Inflammatory macrophage (primary cell): ENCODE measurements around the gene NFYC.
A peak's percentile ranks its signal among the peaks of the same experiment; 100 is the strongest.

ENCODE experiments used
- DNase-seq, 2 donors: peaks; one replicate each; pipeline ENCODE4 v3.0.0-alpha.2; 2020 to 2022

NFYC gene

GRCh38 chr1:40798366-40799281, 107.1 kb downstream of the NFYC start:
- DNase-seq = peak; percentile 13 to 17

DNA sequence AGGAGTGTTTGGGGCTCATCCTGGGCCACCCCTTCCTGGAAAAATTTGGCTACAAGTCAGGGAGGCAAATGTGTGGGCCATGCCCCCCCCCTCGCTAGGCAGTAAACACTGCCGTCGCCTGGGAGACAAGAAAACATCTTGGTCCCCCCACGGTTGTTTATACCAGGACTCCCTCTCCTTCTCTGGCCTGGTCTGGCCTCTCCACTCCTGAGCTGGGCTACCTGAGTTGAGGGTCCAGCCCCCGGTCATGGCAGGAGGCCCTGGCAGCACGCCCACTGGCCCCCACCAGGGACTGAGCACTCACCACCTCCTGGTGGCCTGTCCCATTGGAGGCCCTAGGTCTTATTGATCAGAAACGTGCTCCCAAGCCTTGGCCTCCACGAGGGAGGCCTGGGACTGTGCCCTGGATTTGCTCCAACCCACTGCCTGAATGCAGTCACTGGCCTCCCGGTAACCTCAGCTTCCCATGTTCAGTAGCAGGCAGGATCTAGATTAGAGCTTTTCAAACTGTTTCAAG, 107.9 kb downstream of the NFYC start:
- no peak for DNase-seq

DNA sequence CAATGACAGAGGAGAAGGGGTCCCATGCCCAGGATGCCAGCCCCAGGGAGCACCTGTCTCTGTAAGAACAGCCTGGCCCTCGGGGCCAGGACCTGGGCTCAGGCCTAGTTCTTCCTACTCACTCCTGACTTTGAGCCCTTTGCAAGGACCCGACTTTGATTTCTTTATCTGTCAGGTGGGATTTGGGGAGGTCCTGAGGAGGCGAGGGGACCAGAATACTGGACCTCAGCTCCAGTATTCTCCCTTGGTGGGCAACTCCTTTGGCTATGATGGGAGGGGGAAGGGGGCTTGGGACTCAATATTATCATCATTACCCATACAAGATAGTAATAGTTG, 110.2 kb downstream of the NFYC start:
- DNase-seq = no peak

- peak; percentile 68 to 77 for DNase-seq
Observed at GRCh38 chr1:40802078-40802741, 110.7 kb downstream of the NFYC start.

GRCh38 chr1:40802742-40803113, 111.2 kb downstream of the NFYC start:
- no peak for DNase-seq

- DNase-seq = no peak
Observed at GRCh38 chr1:40803447-40803846, 111.9 kb downstream of the NFYC start.

DNA sequence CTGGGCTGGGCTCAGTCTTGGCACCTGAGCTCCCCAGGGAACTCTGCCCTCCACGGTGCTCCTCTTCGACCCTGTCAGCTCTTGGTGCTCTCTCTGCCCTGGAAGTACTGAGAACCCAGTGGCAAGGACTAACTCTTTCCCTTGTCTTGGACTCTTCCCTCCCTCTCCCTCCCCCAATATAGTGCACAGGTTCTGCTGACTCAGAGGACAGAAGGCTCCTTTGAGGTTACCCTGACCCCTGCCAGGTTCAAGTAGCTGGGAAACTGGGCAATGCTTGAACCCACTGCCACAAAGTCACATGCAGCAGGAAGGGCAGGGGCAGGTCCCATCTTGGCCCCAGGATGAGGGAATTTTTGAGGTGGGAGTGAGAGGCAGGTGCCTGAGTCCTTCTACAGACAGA, 112.4 kb downstream of the NFYC start:
- no peak for DNase-seq

GRCh38 chr1:40806240-40806639, 114.7 kb downstream of the NFYC start:
- DNase-seq = no peak

DNA sequence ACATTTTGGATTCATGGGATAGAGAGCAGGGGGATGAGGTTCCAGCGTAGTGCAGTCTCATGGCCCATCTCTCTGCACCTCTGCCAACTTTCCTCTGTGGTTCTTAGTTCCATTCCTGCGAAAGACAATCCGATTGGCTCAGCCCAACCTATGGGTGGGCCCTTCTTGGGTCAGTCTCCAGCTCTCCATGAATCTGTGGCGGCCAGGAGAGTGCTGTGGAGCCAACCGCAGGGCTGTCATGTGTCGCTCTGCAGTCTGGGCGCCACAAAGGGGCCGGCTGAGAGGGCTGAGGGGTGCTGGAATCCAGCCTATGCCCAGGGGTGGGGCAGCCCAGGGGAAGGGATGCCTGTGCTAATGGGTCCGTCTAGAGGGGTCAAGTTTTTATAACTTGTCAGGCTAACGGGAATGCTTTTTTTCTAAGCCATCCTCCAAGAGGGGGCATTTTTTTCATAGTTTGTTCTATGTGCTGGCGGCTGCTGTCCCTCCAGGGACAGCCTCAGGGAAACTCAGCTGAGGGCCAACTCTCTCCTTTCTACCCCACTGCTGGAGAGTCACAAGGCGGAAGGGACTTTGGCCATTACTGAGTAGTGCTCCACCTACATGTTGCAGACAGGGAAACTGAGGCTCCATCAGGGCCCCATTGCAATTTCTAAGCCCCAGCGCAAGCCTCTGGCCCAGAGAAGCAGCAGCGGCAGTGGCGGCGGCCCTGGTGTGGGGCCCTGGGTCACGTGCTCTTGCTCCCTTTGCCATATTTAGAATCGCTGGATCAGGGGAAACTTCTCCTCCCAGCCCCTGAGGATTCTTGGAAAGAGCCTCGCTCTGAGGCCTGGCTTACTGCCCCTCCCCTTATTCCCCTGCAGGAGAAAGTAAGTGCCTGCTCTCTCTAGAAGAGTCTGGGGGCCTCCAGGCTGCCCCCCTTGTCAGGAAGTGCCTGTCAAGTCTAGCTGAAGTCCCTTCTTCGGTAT, 115.5 kb downstream of the NFYC start:
- DNase-seq = no peak

- DNase-seq = no peak
Observed at GRCh38 chr1:40808002-40808401, 116.5 kb downstream of the NFYC start.

GRCh38 chr1:40808444-40808843, 116.9 kb downstream of the NFYC start:
- DNase-seq = no peak

GRCh38 chr1:40808909-40809308, 117.4 kb downstream of the NFYC start:
- DNase-seq = peak; percentile 26 to 30

- DNase-seq = no peak
Observed at GRCh38 chr1:40810927-40811326, 119.4 kb downstream of the NFYC start.

GRCh38 chr1:40815420-40815819, 123.9 kb downstream of the NFYC start:
- no peak for DNase-seq

GRCh38 chr1:40817791-40818263, 126.3 kb downstream of the NFYC start:
- DNase-seq = no peak

DNA sequence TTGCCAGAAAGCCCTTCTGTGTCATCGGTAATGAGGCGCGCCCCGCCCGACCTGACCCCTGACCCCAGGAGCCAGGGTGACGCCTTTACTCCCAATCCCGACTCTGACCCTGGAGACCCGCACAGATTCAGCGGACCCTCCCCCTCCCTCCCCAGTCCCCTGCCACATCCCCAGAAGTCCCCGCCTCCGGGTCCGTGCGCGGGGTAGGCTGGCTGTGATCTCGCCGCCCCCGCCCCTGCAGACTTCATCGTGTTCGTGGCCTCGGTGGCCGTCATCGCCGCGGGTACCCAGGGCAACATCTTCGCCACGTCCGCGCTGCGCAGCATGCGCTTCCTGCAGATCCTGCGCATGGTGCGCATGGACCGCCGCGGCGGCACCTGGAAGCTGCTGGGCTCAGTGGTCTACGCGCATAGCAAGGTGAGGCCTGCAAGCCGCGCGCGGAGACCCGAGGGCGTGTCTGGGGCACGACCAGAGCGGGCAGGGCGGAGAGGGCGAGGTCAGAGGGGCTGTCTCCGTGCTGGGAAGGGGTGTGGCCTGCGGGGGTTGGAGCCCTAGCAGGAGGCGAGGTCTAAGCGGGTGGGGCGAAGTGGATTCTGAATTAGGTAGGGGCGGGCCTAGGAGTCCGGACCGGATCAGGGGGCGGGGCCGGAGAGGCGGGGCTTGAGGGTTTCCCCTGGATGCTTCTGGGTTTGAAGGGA, 126.9 kb downstream of the NFYC start:
- peak; percentile 30 to 39 for DNase-seq

GRCh38 chr1:40819101-40819500, 127.6 kb downstream of the NFYC start:
- no peak for DNase-seq

- no peak for DNase-seq
Observed at GRCh38 chr1:40820251-40820797, 128.8 kb downstream of the NFYC start.
